GM18499 (cell line): Measurements from ENCODE around the gene RBM15.

Experiments
- ATAC-seq: cut with Tn5 transposase; IDR thresholded peaks from one replicate; pipeline ENCODE4 v1.9.1; 2021; ENCODE audit warnings: moderate number of reproducible peaks; ENCODE audit not compliant: insufficient read depth, unreplicated experiment

RBM15 gene

GRCh38 chr1:110319332-110320167, 19.6 kb upstream of the RBM15 start:
- no peak for ATAC-seq

DNA sequence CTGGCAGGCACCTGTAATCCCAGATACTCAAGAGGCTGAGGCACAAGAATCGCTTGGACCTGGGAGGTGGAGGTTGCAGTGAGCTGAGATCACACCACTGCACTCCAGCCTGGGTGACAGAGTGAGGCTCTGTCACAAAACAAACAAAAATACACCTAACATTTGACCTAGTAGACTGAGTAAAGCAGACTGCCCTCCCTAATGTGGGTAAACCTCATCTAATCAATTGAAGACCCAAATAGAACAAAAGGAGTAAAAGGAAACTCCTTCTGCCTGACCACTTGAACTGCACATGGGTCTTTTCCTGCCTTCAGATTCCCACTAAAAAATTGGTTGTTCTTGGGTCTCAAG, 19.0 kb upstream of the RBM15 start:
- ATAC-seq = no peak

GRCh38 chr1:110321045-110321444, 18.1 kb upstream of the RBM15 start:
- no peak for ATAC-seq

DNA sequence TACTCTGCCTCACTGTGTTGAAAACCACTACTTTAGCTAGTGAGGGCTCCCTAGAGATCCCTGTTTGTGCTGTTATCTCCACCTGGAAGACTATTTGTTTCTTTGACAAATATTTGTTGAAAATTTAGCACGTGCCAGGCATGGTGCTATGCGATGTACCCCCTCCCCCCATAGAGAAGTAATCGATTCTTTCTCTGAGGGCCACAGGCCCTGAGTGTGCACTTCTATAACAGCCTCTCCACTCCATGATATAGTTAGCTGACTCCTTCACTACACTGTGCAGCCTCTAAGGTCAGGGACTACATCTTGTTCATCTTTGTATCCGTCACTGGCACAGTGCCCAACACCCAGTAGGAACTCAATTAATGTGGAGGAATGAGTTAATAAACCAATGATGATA, 17.3 kb upstream of the RBM15 start:
- no peak for ATAC-seq

DNA sequence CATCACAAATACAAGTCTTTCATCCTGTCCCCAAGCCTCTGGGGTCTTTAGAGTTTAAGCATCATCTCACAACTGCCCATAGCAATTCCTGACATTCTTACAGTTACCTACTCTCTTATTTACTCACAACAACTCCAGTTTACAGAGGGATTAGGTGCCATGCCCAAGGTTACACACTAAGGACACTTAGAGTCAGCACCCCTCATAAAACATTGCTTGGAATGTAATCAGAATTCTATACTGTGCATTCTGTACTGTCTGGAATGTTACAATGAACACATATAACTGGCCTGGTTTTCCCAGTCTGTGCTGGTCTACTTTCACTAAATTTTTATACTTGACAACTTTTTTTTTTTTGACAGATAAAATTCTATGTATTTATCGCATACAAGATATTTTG, 14.5 kb upstream of the RBM15 start:
- ATAC-seq = no peak

GRCh38 chr1:110326826-110327225, 12.4 kb upstream of the RBM15 start:
- ATAC-seq = no peak

DNA sequence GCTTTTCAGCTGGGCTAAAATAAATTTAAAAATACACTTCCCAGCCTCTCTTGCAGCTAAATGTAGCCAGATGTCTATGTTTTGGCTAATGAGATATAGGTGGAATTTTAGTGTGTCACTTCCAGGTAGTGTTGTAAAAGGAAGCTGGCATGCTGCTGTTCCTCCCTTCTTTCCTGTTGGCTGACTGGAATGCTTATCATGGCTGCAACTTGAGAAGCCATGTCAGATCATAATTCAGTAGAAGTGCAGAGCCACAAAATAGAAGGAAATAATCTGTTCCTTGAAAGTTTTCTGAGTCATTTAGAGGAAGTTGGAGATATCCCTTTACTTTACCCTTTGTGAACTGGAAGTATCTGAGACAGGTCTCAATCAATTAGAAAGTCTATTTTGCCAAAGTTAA, 10.9 kb upstream of the RBM15 start:
- ATAC-seq = no peak

DNA sequence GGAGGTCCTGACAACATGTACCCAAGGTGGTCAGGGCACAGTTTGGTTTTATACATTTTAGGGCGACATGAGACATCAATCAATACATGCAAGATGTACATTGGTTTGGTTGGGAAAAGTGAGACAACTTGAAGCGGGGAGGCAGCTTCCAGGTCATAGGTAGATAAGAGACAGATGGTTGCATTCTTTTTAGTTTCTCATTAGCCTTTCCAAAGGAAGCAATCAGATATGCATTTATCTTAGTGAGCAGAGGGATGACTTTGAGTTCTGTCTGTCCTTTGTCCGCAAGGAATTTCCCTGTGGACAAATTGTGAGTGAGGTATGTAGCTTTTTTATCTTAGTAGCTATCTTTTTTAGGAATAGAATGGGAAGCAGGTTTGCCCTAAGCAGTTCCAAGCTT, 10.5 kb upstream of the RBM15 start:
- no peak for ATAC-seq

GRCh38 chr1:110335265-110335664, 3.9 kb upstream of the RBM15 start:
- no peak for ATAC-seq

DNA sequence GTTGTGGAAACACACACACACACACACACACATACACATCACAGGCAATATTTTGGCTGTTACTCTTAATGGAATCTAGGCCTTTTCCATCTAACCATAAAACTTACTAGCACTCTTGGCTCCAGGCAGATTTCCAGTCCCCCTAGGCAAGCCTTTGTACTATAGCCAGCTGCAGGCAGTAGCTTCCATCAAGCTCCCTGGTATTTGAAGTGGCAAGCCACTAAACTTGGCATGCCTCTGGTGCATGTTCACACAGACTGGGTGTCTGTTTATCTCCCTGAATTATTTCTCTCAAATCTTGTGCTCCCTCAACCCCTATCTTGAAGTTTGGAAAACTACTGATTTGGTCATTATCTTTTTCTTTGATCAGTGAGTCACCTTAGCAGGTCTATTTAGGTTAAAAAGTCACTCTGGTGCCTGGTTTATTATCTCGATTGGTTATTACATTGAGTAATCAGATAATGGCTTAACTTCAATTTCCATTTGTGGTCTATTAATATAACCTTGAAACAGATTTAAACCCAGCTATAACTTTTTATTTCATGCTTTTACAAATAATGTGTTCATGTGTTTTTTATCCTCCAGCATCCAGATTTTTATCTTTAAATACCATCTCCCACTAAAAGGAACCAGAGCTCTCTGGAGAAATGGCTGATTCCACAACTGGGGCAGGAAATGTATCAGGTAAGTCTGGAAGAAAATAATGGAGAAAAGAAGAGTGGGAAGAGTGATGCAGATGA, 2.7 kb upstream of the RBM15 start:
- no peak for ATAC-seq

- ATAC-seq = no peak
Observed at GRCh38 chr1:110337704-110338308, 1.4 kb upstream of the RBM15 start.

DNA sequence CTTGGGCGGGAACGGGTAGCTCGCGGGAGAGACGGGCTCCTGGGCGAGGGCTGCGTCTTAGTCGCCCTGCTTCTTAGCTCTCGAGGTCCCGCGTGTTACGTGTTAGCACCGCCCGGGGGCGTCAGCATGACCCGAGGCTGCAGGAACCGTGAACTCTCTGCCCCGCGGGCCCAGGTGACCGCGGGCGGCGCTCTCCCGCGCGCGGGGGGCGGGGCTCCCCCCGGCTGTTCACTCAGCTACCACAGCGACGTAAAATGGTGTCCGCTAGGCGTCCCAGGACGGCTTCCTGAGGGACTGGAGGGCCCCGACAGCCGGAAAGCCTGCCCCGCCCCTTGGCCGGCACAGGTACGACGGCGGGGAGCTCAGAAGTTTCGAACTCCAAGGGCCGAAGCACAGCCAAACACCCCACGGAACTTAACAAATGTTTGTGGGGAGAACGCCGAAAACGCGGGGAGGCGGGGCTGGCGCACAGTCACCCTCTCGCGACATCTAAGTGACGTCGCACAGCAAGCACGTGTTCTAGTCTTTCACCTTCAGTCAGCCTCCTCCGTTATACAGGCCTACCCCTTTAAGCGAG, 780 bp upstream of the RBM15 start:
- peak; percentile 54 for ATAC-seq

- no peak for ATAC-seq
Observed at GRCh38 chr1:110339407-110340206, 430 bp downstream of the RBM15 start.

- no peak for ATAC-seq
Observed at GRCh38 chr1:110340207-110340468, 961 bp downstream of the RBM15 start.

DNA sequence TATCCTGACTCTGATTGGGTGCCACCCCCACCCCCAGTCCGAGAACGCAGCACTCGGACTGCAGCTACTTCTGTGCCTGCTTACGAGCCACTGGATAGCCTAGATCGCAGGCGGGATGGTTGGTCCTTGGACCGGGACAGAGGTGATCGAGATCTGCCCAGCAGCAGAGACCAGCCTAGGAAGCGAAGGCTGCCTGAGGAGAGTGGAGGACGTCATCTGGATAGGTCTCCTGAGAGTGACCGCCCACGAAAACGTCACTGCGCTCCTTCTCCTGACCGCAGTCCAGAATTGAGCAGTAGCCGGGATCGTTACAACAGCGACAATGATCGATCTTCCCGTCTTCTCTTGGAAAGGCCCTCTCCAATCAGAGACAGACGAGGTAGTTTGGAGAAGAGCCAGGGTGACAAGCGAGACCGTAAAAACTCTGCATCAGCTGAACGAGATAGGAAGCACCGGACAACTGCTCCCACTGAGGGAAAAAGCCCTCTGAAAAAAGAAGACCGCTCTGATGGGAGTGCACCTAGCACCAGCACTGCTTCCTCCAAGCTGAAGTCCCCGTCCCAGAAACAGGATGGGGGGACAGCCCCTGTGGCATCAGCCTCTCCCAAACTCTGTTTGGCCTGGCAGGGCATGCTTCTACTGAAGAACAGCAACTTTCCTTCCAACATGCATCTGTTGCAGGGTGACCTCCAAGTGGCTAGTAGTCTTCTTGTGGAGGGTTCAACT, 2.1 kb downstream of the RBM15 start:
- ATAC-seq = no peak

- no peak for ATAC-seq
Observed at GRCh38 chr1:110341872-110342331, 2.7 kb downstream of the RBM15 start.

- no peak for ATAC-seq
Observed at GRCh38 chr1:110343249-110343648, 4.1 kb downstream of the RBM15 start.

- no peak for ATAC-seq
Observed at GRCh38 chr1:110344152-110344551, 5.0 kb downstream of the RBM15 start.

GRCh38 chr1:110345480-110345879, 6.3 kb downstream of the RBM15 start:
- no peak for ATAC-seq

GRCh38 chr1:110346690-110347089, 7.5 kb downstream of the RBM15 start:
- ATAC-seq = no peak
